Activated T-cell treated with anti-CD3 and anti-CD28 coated beads, Interleukin-2, amount 50 U/mL, for 72 hours (primary cell): ENCODE measurements around the gene ADAR. TPM values are rescaled to one million over a fixed set of nuclear protein-coding genes. Genes with fewer than 3 reads are reported as not detected.

Experiments used
- ATAC-seq, 2 donors: fragments of 150-1000 bp; cut with Tn5 transposase; replicated peaks in 1 of 2; 2 replicates each; pipeline ENCODE4 v1.10.0; 2021; ENCODE audit warnings: moderate library complexity in 2 of 2, mild to moderate bottlenecking in 1 of 2
- DNase-seq, 2 donors: peaks; one replicate each; pipeline ENCODE4 v3.0.0; 2021 to 2022; ENCODE audit warnings: mixed read lengths in 1 of 2
- H3K27ac Mint-ChIP-seq: one replicate; pipeline ENCODE4 v1.8.0; 2022; ENCODE audit warnings: mild to moderate bottlenecking, moderate library complexity, mixed read lengths
- H3K27me3 Mint-ChIP-seq: one replicate; pipeline ENCODE4 v1.8.0; 2022; ENCODE audit warnings: low read depth, mixed read lengths
- H3K36me3 Mint-ChIP-seq, 2 donors: one replicate each; pipeline ENCODE4 v1.8.0; 2022; ENCODE audit warnings: mixed read lengths in 2 of 2, mild to moderate bottlenecking in 1 of 2; ENCODE audit not compliant: insufficient read depth in 2 of 2
- H3K4me1 Mint-ChIP-seq: one replicate; pipeline ENCODE4 v1.8.0; 2022; ENCODE audit warnings: low read depth, mixed read lengths
- H3K4me3 Mint-ChIP-seq, 2 donors: one replicate each; pipeline ENCODE4 v1.8.0; 2022; ENCODE audit warnings: mild to moderate bottlenecking in 2 of 2, mixed read lengths in 2 of 2, moderate library complexity in 2 of 2
- H3K9me3 Mint-ChIP-seq, 2 donors: one replicate each; pipeline ENCODE4 v1.8.0; 2022; ENCODE audit warnings: mixed read lengths in 2 of 2
- total RNA-seq, 2 donors: library from RNA; stranded (reverse); gene quantifications; one replicate each; pipeline ENCODE4 v1.2.3, GENCODE V29; 2022

ADAR gene
- total RNA-seq, 2 donors from 2014 or later, result 257 to 305 TPM

GRCh38 chr1:154536570-154536969, 71.4 kb downstream of the ADAR start:
- Mint-ChIP-seq H3K27ac (no peak overlapping the region), H3K27me3 (peaks cover 31% of the 10 kb centered on the region), H3K4me1 (no peaks in the 10 kb centered on the region), H3K4me3 (no peak overlapping the region), H3K9me3 (no peaks in the 10 kb centered on the region), H3K36me3 (no peaks in the 10 kb centered on the region)
- DNase-seq (no peak), ATAC-seq (no peak)

DNA sequence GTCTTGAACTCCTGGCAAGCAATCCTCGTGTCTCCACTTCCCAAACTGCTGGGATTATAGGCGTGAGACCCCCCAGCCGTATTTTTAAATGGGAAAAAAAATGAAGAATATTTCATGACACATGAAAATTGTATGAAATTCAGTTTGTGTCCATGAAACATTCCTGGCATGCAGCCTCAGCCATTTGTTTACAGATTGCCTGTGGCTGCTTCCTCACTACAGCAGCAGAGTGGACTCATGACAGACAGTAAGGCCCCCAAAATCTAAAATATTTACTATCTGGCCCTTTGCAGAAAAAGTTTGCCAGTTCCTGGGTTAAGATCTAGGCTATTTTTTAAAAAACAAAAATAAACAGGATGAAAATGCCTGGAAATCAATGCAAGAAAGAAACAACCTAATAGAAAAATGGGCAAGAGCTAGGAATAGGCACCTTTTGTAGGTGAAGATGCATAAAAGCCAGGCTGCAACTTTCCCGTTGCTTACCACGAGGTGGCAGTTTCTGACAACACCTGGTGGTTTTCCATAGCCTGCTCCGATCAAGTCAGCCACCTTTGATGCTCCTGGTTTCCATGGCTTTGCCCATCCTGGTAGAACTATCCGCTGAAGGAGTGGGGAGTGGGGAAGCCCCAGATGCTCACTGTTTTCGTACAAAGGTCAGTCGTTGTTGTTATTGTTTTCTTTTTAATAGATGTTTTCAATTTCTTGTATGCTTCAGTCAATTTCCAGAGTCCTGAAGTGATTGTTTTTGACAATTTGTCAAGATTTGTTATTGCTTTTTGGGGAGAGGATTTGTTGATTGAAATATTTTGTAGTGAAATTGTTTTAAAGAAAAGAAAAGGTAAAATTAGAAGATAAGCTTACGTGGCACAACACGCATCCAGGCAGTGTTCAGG, 73.8 kb downstream of the ADAR start:
- Mint-ChIP-seq H3K4me3 (no peak overlapping the region), H3K4me1 (no peaks in the 10 kb centered on the region), H3K9me3 (no peaks in the 10 kb centered on the region), H3K27me3 (peaks cover 19% of the 10 kb centered on the region), H3K36me3 (no peaks in the 10 kb centered on the region), H3K27ac (no peak overlapping the region)
- ATAC-seq, result no peak
- DNase-seq, result no peak

Other genes starting within 250 kb of the ADAR start
- gene IL6R, start 202.8 kb downstream of the ADAR start, total RNA-seq, result 10 to 100 TPM in 1 of 2 donors, 1 to 10 TPM in 1; 5.7 to 12.6 TPM
- gene TDRD10, start 106.0 kb downstream of the ADAR start, total RNA-seq, result under 1 TPM in 1 of 2 donors, not detected in 1; 0.86 TPM
- gene SHE, start 105.8 kb downstream of the ADAR start, total RNA-seq, result under 1 TPM; 0.19 to 0.49 TPM
- 100 to 1,000 TPM in 1 of 2 donors, 10 to 100 TPM in 1; 99.6 to 102 TPM for gene UBE2Q1, start 49.5 kb downstream of the ADAR start, total RNA-seq
- under 1 TPM in 1 of 2 donors, not detected in 1; 0.05 TPM for gene CHRNB2, start 40.4 kb downstream of the ADAR start, total RNA-seq